ENCODE measurements around the gene ARHGEF28. TPM values are rescaled to one million over a fixed set of nuclear protein-coding genes. Genes with fewer than 3 reads are reported as not detected.

The ARHGEF28 gene
- total RNA-seq, 1 donor = 0.63 TPM

- Histone ChIP-seq H3K27me3 (ENCODE audit: insufficient read depth, low read length) (no peaks in the 10 kb centered on the region), H3K4me1 (ENCODE audit: insufficient read depth, low read length) (no peaks in the 10 kb centered on the region), H3K9me3 (ENCODE audit: low read depth, low read length) (no peaks in the 10 kb centered on the region), H3K4me3 (ENCODE audit: low read length) (no peak overlapping the region)
Measured at GRCh38 chr5:73825736-73826135, 199.7 kb downstream of the ARHGEF28 start.

GRCh38 chr5:73826301-73827105 is 200.5 kb downstream of the ARHGEF28 start:
- Histone ChIP-seq H3K4me3 (ENCODE audit: low read length) (no peak overlapping the region), H3K27me3 (ENCODE audit: insufficient read depth, low read length) (no peaks in the 10 kb centered on the region), H3K9me3 (ENCODE audit: low read depth, low read length) (no peaks in the 10 kb centered on the region), H3K4me1 (ENCODE audit: insufficient read depth, low read length) (no peaks in the 10 kb centered on the region)

DNA sequence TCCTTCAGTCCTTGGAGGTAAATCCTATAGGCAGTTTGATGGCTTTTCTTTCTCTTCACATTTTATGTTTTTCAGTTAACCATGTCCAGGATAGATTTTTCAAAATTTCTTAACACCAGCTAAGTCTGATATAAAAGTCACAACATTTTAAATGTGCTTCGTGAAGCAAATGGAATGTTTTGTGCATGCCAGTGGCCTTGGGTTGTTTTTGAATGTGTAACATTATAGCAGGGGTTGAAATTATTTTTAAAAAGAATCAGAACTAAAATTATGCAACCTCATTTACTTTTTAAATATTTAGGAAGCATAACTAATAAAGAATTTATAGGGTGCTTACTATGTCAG is 201.1 kb downstream of the ARHGEF28 start:
- H3K27me3 ChIP-seq (ENCODE audit: insufficient read depth, low read length) = no peaks in the 10 kb centered on the region
- no peaks in the 10 kb centered on the region for H3K4me1 ChIP-seq (ENCODE audit: insufficient read depth, low read length)
- H3K9me3 ChIP-seq (ENCODE audit: low read depth, low read length) = no peaks in the 10 kb centered on the region
- no peak overlapping the region for H3K4me3 ChIP-seq (ENCODE audit: low read length)

DNA sequence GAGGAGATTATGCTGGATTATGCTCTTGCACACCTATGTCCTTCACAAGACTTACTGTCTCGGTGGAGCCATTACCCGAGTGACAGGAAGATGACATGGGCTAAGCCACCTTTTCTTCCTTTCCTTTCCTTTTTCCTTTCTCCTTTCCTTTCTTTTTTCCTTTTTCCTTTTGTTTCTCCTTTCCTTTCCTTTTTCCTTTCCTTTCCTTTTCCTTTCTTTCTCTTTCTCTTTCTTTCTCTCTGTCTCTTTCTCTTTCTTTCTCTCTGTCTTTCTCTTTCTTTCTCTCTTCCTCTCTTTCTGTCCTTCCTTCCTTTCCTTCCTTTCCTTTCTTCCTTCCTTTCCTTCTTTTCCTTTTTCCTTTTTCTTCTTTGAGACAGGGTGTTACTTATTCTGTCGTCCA is 202.5 kb downstream of the ARHGEF28 start:
- no peak overlapping the region for H3K4me3 ChIP-seq (ENCODE audit: low read length)
- no peaks in the 10 kb centered on the region for H3K9me3 ChIP-seq (ENCODE audit: low read depth, low read length)
- no peaks in the 10 kb centered on the region for H3K4me1 ChIP-seq (ENCODE audit: insufficient read depth, low read length)
- no peaks in the 10 kb centered on the region for H3K27me3 ChIP-seq (ENCODE audit: insufficient read depth, low read length)

- Histone ChIP-seq H3K27me3 (ENCODE audit: insufficient read depth, low read length) (no peaks in the 10 kb centered on the region), H3K4me1 (ENCODE audit: insufficient read depth, low read length) (no peaks in the 10 kb centered on the region), H3K9me3 (ENCODE audit: low read depth, low read length) (no peaks in the 10 kb centered on the region), H3K4me3 (ENCODE audit: low read length) (no peak overlapping the region)
Measured at GRCh38 chr5:73830646-73831045, 204.7 kb downstream of the ARHGEF28 start.

DNA sequence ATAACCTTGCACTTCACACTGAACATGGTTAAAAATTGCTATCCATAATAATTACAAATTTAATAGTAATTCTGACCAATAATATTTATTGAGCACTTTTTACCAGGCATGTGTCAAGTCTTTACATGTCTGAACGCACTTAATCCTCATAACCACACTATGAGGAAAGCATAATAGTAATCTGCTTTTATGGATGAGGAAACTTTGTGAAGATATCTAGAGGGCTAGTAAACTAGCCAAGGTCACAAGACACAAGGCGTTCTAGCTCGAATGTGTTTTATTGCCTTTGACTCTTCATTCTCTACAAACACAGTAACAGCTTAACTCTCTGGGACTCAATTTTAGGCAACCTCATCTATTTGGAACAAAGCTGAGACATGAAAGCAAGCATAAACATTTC is 205.1 kb downstream of the ARHGEF28 start:
- no peaks in the 10 kb centered on the region for H3K27me3 ChIP-seq (ENCODE audit: insufficient read depth, low read length)

DNA sequence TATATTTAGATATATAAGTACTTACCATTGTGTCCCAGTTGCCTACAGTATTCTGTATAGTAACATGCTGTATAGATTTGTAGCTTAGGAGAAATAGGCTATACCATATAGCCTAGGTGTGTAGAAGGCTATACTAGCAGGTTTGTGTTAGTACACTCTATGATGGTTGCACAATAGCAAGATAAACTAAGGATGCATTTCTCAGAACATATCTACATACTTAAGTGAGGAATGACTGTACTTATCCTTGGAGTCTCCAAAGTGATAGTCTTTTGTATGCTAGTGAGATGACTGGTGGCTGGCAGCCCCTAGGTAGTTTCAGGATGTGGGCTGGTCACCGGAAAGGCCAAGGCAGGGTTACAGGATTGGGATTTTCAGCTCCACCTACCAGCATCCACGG is 208.7 kb downstream of the ARHGEF28 start:
- no peaks in the 10 kb centered on the region for H3K4me1 ChIP-seq (ENCODE audit: insufficient read depth, low read length)
- H3K27me3 ChIP-seq (ENCODE audit: insufficient read depth, low read length) = no peaks in the 10 kb centered on the region
- no peak overlapping the region for H3K4me3 ChIP-seq (ENCODE audit: low read length)
- no peaks in the 10 kb centered on the region for H3K9me3 ChIP-seq (ENCODE audit: low read depth, low read length)

More for the DNA sequence above, 205.1 kb downstream of the ARHGEF28 start:
- H3K9me3 ChIP-seq (ENCODE audit: low read depth, low read length) = no peaks in the 10 kb centered on the region
- no peaks in the 10 kb centered on the region for H3K4me1 ChIP-seq (ENCODE audit: insufficient read depth, low read length)
- H3K4me3 ChIP-seq (ENCODE audit: low read length) = no peak overlapping the region

GRCh38 chr5:73835726-73836125 is 209.7 kb downstream of the ARHGEF28 start:
- Histone ChIP-seq H3K4me1 (ENCODE audit: insufficient read depth, low read length) (no peaks in the 10 kb centered on the region), H3K27me3 (ENCODE audit: insufficient read depth, low read length) (no peaks in the 10 kb centered on the region), H3K9me3 (ENCODE audit: low read depth, low read length) (no peaks in the 10 kb centered on the region)

DNA sequence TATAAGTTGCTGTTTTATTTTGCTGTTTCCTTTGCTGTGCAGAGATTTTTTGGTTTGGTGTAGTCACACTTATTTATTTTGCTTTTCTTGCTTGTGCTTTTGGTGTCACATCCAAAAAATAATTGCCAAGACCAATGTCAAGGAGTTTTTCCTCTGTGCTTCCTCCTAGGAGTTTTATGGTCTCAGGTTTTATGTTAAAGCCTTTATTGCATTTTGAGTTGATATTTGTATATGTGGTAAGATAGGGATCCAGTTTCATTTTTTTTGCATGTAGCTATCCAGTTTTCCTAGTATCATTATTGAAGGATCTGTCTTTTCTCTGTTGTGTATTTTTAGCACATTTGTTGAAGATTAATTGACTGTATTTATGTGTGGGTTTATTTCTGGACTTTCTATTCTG is 210.6 kb downstream of the ARHGEF28 start:
- no peaks in the 10 kb centered on the region for H3K4me1 ChIP-seq (ENCODE audit: insufficient read depth, low read length)
- no peak overlapping the region for H3K4me3 ChIP-seq (ENCODE audit: low read length)
- H3K27me3 ChIP-seq (ENCODE audit: insufficient read depth, low read length) = no peaks in the 10 kb centered on the region
- no peaks in the 10 kb centered on the region for H3K9me3 ChIP-seq (ENCODE audit: low read depth, low read length)

More at GRCh38 chr5:73835726-73836125, 209.7 kb downstream of the ARHGEF28 start:
- H3K4me3 ChIP-seq (ENCODE audit: low read length) = no peak overlapping the region

- Histone ChIP-seq H3K9me3 (ENCODE audit: low read depth, low read length) (no peaks in the 10 kb centered on the region), H3K27me3 (ENCODE audit: insufficient read depth, low read length) (no peaks in the 10 kb centered on the region), H3K4me3 (ENCODE audit: low read length) (no peak overlapping the region), H3K4me1 (ENCODE audit: insufficient read depth, low read length) (no peaks in the 10 kb centered on the region)
Measured at GRCh38 chr5:73838901-73839300, 212.9 kb downstream of the ARHGEF28 start.

DNA sequence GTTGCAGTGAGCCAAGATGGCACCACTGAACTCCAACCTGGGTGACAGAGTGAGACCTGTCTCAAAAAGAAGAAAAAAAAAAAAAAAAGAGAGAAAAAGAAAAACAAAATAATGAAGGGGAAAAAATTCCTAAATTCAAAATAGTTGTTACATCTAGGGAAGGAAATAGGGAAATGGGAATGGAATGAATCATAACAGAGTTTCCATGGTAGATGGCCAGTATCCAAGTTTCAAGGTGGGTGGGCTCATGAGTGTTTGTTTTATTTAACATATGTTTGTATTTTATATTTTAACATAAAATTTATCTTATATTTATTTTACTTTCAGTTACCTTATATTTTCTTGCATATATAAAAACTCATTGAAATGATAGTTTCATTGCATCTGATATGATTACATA is 215.6 kb downstream of the ARHGEF28 start:
- Histone ChIP-seq H3K4me3 (ENCODE audit: low read length) (no peak overlapping the region), H3K4me1 (ENCODE audit: insufficient read depth, low read length) (no peaks in the 10 kb centered on the region), H3K27me3 (ENCODE audit: insufficient read depth, low read length) (no peaks in the 10 kb centered on the region), H3K9me3 (ENCODE audit: low read depth, low read length) (no peaks in the 10 kb centered on the region)

GRCh38 chr5:73844165-73844564 is 218.2 kb downstream of the ARHGEF28 start:
- H3K4me3 ChIP-seq (ENCODE audit: low read length) = no peak overlapping the region
- no peaks in the 10 kb centered on the region for H3K9me3 ChIP-seq (ENCODE audit: low read depth, low read length)
- H3K27me3 ChIP-seq (ENCODE audit: insufficient read depth, low read length) = no peaks in the 10 kb centered on the region
- H3K4me1 ChIP-seq (ENCODE audit: insufficient read depth, low read length) = no peaks in the 10 kb centered on the region

DNA sequence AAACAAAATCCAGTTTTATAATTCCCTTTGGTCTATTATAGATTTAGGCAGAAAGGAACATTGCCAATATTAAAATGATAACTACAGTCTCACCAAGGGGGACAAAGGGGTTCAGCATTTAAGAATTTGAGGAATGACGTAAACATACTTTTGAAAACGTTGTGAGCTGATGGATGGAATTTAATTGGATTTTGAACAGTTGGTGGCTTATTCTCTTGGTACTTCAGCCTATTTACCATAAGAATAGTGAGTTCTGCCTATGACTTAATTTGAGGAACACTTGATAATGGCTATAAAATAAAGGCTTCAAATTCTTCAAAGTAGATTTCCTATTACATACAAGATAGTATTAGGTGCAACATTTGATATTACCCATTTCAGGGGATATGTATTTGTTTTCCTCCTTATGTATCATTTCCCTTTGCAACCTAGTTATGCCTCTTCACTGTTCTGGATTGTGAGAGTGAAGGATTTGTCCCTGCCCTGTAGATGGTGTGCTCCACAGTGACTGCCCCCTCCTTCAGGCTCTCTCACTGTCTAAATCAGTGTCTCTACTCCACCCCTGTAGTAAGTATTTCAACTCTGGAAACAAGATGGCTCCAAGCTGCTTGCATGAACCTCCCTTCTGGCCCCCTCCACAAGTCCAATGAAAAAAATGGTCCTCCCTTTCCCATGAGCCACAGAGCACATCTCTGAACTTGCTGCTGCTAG is 225.6 kb downstream of the ARHGEF28 start:
- H3K27me3 ChIP-seq (ENCODE audit: insufficient read depth, low read length) = peaks cover 4% of the 10 kb centered on the region
- no peaks in the 10 kb centered on the region for H3K4me1 ChIP-seq (ENCODE audit: insufficient read depth, low read length)
- no peak overlapping the region for H3K4me3 ChIP-seq (ENCODE audit: low read length)
- H3K9me3 ChIP-seq (ENCODE audit: low read depth, low read length) = no peaks in the 10 kb centered on the region

DNA sequence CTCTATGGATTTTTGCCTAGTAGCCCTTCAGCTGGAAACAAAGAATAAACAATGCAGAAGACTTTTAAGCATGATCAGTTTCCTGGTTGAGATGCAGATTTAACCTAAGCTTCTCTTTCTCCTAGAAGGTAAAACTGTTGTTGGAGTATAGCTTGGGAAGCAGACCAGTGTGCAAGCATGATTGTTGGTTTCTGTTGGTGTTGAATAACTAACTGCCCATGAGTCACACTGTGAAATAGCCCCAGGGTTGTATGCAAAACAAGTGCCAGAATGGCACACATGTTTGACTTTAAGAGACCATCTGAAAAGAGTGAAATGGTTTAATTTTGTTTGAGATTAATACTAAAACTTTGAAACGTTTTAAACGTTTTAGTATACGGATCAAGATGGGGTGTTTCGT is 227.1 kb downstream of the ARHGEF28 start:
- no peak overlapping the region for H3K4me3 ChIP-seq (ENCODE audit: low read length)
- H3K4me1 ChIP-seq (ENCODE audit: insufficient read depth, low read length) = peaks cover 5% of the 10 kb centered on the region
- H3K27me3 ChIP-seq (ENCODE audit: insufficient read depth, low read length) = peaks cover 4% of the 10 kb centered on the region
- H3K9me3 ChIP-seq (ENCODE audit: low read depth, low read length) = no peaks in the 10 kb centered on the region

DNA sequence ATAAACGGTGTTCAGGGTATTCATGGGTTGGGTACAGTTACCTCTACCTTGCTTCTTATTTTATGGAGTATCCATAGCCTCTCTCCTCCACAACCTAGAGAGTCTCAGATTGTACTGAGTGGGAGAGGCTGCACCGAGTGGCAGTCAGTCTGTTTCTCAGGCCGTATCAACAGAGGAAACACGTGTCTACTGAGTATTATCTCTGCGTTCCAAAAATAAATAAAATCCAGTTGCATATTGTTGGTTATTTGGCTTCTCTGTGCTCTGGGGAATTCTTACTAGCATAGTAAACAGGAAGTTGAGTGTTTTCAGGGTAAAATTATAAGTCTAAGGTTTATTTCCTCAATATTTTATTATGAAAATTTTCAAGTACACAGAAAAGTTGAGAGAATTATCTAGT is 231.0 kb downstream of the ARHGEF28 start:
- H3K9me3 ChIP-seq (ENCODE audit: low read depth, low read length) = no peaks in the 10 kb centered on the region
- no peak overlapping the region for H3K4me3 ChIP-seq (ENCODE audit: low read length)
- H3K4me1 ChIP-seq (ENCODE audit: insufficient read depth, low read length) = peaks cover 38% of the 10 kb centered on the region
- H3K27me3 ChIP-seq (ENCODE audit: insufficient read depth, low read length) = peaks cover 1% of the 10 kb centered on the region

DNA sequence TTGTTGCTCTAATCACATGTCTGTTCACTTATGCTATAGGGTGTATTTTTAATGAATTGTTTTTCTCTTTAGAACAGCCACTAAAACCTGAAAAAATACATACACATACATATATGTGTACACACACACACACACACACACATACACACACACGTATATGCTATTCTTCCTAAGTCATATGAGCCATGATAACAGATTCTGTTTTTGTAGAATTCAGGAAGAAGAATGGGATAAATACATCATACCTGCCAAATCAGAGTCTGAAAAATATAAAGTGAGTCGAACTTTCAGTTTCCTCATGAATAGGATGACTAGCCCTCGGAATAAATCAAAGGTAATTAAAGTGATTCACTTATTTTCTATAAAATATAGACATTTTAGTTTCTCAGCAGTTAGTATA is 231.4 kb downstream of the ARHGEF28 start:
- Histone ChIP-seq H3K4me3 (ENCODE audit: low read length) (no peak overlapping the region), H3K4me1 (ENCODE audit: insufficient read depth, low read length) (peaks cover 38% of the 10 kb centered on the region), H3K9me3 (ENCODE audit: low read depth, low read length) (no peaks in the 10 kb centered on the region), H3K27me3 (ENCODE audit: insufficient read depth, low read length) (no peaks in the 10 kb centered on the region)
